Liver (tissue), 9 donors: ENCODE measurements around the gene DIP2C. TPM values are rescaled to one million over a fixed set of nuclear protein-coding genes. Genes with fewer than 3 reads are reported as not detected.

Source experiments
- DNase-seq: peaks from one replicate; pipeline ENCODE4 v3.0.0-alpha.2; 2017; ENCODE audit warnings: low spot score
- H3K27ac ChIP-seq, 2 donors: one replicate each; pipeline ENCODE4 v1.7.0; 2013; ENCODE audit warnings: inconsistent platforms in 2 of 2, low read length in 2 of 2, control low read depth in 1 of 2, low read depth in 1 of 2, mild to moderate bottlenecking in 1 of 2
- H3K27me3 ChIP-seq, 4 donors: one replicate each; pipeline versions ENCODE4 v1.6.1 to v1.7.0; 2013; ENCODE audit warnings: low read length in 3 of 4, inconsistent platforms in 1 of 4, mild to moderate bottlenecking in 1 of 4, moderate library complexity in 1 of 4; ENCODE audit not compliant: control insufficient read depth in 4 of 4, insufficient read depth in 4 of 4
- H3K36me3 ChIP-seq, 4 donors: one replicate each; pipeline versions ENCODE4 v1.6.1 to v1.7.0; 2013; ENCODE audit warnings: low read length in 3 of 4, mild to moderate bottlenecking in 3 of 4, low read depth in 1 of 4, moderate library complexity in 1 of 4; ENCODE audit not compliant: control insufficient read depth in 4 of 4, insufficient read depth in 3 of 4
- H3K4me1 ChIP-seq, 4 donors: one replicate each; pipeline versions ENCODE4 v1.6.1 to v1.7.0; 2013; ENCODE audit warnings: low read length in 3 of 4, mild to moderate bottlenecking in 3 of 4, moderate library complexity in 1 of 4; ENCODE audit not compliant: control insufficient read depth in 4 of 4, insufficient read depth in 4 of 4
- H3K4me3 ChIP-seq, 3 donors: one replicate each; pipeline versions ENCODE4 v1.6.1 to v1.7.0; 2013; ENCODE audit warnings: low read length in 3 of 3, control low read depth in 1 of 3, low read depth in 1 of 3, mild to moderate bottlenecking in 1 of 3
- H3K9ac ChIP-seq, 2 donors: one replicate each; pipeline ENCODE4 v1.7.0; 2013; ENCODE audit warnings: low read length in 2 of 2, mild to moderate bottlenecking in 2 of 2, moderate library complexity in 2 of 2, control low read depth in 1 of 2, low read depth in 1 of 2
- H3K9me3 ChIP-seq, 4 donors: one replicate each; pipeline versions ENCODE4 v1.6.1 to v1.7.0; 2013; ENCODE audit warnings: low read length in 3 of 4; ENCODE audit not compliant: control insufficient read depth in 4 of 4
- ATF3 ChIP-seq: IDR thresholded peaks from 2 replicates; pipeline ENCODE4 v1.6.1; 2016; ENCODE audit warnings: antibody characterized with exemption
- CTCF ChIP-seq: fragments of 150-350 bp; IDR thresholded peaks from 2 replicates; pipeline ENCODE4 v1.5.1; 2017; ENCODE audit warnings: improper control_type of control experiment, low read depth, low read length; ENCODE audit not compliant: missing input control
- EGR1 ChIP-seq, 2 donors: IDR thresholded peaks; 2 replicates each; pipeline ENCODE4 v1.6.1; 2016 to 2018; ENCODE audit warnings: antibody characterized with exemption in 2 of 2, low read depth in 2 of 2
- FOXA1 ChIP-seq: IDR thresholded peaks from 2 replicates; pipeline ENCODE4 v1.6.1; 2016; ENCODE audit warnings: antibody characterized with exemption
- FOXA2 ChIP-seq: IDR thresholded peaks from 2 replicates; pipeline ENCODE4 v1.6.1; 2016; ENCODE audit warnings: antibody characterized with exemption
- GABPA ChIP-seq, 2 donors: IDR thresholded peaks in 1 of 2; conservative IDR thresholded peaks in 1 of 2; 2 replicates each; pipeline ENCODE4 v1.6.1; 2016; ENCODE audit warnings: antibody characterized with exemption in 2 of 2, mild to moderate bottlenecking in 1 of 2, moderate library complexity in 1 of 2
- HNF4A ChIP-seq, 2 donors: conservative IDR thresholded peaks; 2 replicates each; pipeline ENCODE4 v1.6.1; 2016; ENCODE audit warnings: antibody characterized with exemption in 2 of 2, mild to moderate bottlenecking in 2 of 2
- HNF4G ChIP-seq: IDR thresholded peaks from 2 replicates; pipeline ENCODE4 v1.6.1; 2016; ENCODE audit warnings: antibody characterized with exemption
- JUND ChIP-seq, 2 donors: IDR thresholded peaks; 2 replicates each; pipeline ENCODE4 v1.6.1; 2016; ENCODE audit warnings: antibody characterized with exemption in 2 of 2
- MAX ChIP-seq: IDR thresholded peaks from 2 replicates; pipeline ENCODE4 v1.6.1; 2016; ENCODE audit warnings: antibody characterized with exemption
- NR2F2 ChIP-seq: IDR thresholded peaks from 2 replicates; pipeline ENCODE4 v1.6.1; 2016; ENCODE audit warnings: antibody characterized with exemption
- RAD21 ChIP-seq, 2 donors: IDR thresholded peaks; 2 replicates each; pipeline ENCODE4 v1.6.1; 2016; ENCODE audit warnings: antibody characterized with exemption in 2 of 2, mild to moderate bottlenecking in 2 of 2
- REST ChIP-seq: IDR thresholded peaks from 2 replicates; pipeline ENCODE4 v1.6.1; 2016; ENCODE audit warnings: antibody characterized with exemption, mild to moderate bottlenecking
- RXRA ChIP-seq, 2 donors: IDR thresholded peaks; 2 replicates each; pipeline ENCODE4 v1.6.1; 2017 to 2018; ENCODE audit warnings: antibody characterized with exemption in 2 of 2, mild to moderate bottlenecking in 1 of 2
- SP1 ChIP-seq: IDR thresholded peaks from 2 replicates; pipeline ENCODE4 v1.6.1; 2018; ENCODE audit warnings: antibody characterized with exemption, mild to moderate bottlenecking
- TAF1 ChIP-seq: conservative IDR thresholded peaks from 2 replicates; pipeline ENCODE4 v1.6.1; 2016; ENCODE audit warnings: antibody characterized with exemption, mild to moderate bottlenecking
- YY1 ChIP-seq: IDR thresholded peaks from 2 replicates; pipeline ENCODE4 v1.6.1; 2016; ENCODE audit warnings: antibody characterized with exemption, mild to moderate bottlenecking
- ZBTB33 ChIP-seq: IDR thresholded peaks from 2 replicates; pipeline ENCODE4 v1.6.1; 2016; ENCODE audit warnings: antibody characterized with exemption
- WGBS: extraction: QIAGEN DNeasy Blood & Tissue Kit; methylation state at CpG from one replicate; pipeline ENCODE4 v1.1.7; 2013; 5-methylcytosine and 5-hydroxymethylcytosine counted together
- polyA plus RNA-seq, 2 donors: library from polyadenylated mRNA; stranded (reverse) in 1 of 2; unstranded in 1 of 2; fragments of 200-250 nt in 1 of 2; fragments of >200 nt in 1 of 2; fragmentation: Nextera tagmentation in 1 of 2; extraction: Ambion mirVana in 1 of 2; gene quantifications; one replicate each; pipeline versions ENCODE4 v1.2.1 to v1.2.3, GENCODE V29; 2013 to 2015
- total RNA-seq, 2 donors: library from RNA; depleted of rRNA; stranded (reverse); fragments of >200 nt; gene quantifications; one replicate each; pipeline ENCODE4 v1.2.3, GENCODE V29; 2014
- donor health status: healthy.
- donor health status: healthy.
- donor health status: healthy.
- donor health status: healthy.
- donor health status: healthy.

DIP2C gene
- total and polyA plus RNA-seq, 4 donors = 4.2 to 12.2 (median 5.7) TPM

GRCh38 chr10:274866-275265 is 414.6 kb downstream of the DIP2C start:
- Histone ChIP-seq H3K36me3 (peaks cover 2 to 35% (median 18%) of the 10 kb centered on the region in 4 donors), H3K4me3 (no peak overlapping the region), H3K9me3 (no peaks in the 10 kb centered on the region), H3K27me3 (no peaks in the 10 kb centered on the region), H3K4me1 (no peaks in the 10 kb centered on the region), H3K9ac (no peak overlapping the region), H3K27ac (no peak overlapping the region)
- WGBS = 81% methylated on average over 2 of the region's 2 CpGs
- TF ChIP-seq SP1 (no peak), FOXA2 (no peak), NR2F2 (no peak), YY1 (no peak), ATF3 (no peak), EGR1 (IDR thresholded peaks at IDR 0.05; ENCODE audit: low read depth in 2 of 2) (no peak), JUND (IDR thresholded peaks at IDR 0.05) (no peak), ZBTB33 (no peak), RXRA (IDR thresholded peaks at IDR 0.05) (no peak), HNF4G (no peak), TAF1 (no peak), GABPA (IDR thresholded peaks at IDR 0.05 in 1 of 2, conservative IDR thresholded peaks at IDR 0.05 in 1 of 2) (no peak), CTCF (no peak), FOXA1 (no peak), RAD21 (IDR thresholded peaks at IDR 0.05) (no peak), HNF4A (conservative IDR thresholded peaks at IDR 0.05) (no peak), MAX (no peak), REST (no peak)
- no peak for DNase-seq
